Retinal pigment epithelial cell (primary cell): ENCODE results near the gene ANKRD18A.
A peak's percentile ranks its signal among the peaks of the same experiment; 100 is the strongest.

ENCODE experiments used
- DNase-seq: peaks from one replicate; pipeline ENCODE4 v3.0.0-alpha.2; 2010; ENCODE audit warnings: low read depth
- H3K4me3 ChIP-seq: 2 replicates; pipeline ENCODE4 v1.5.1; 2011; ENCODE audit warnings: mild to moderate bottlenecking, low read length, control low read depth, moderate library complexity
- CTCF ChIP-seq: conservative IDR thresholded peaks from 2 replicates; pipeline ENCODE4 v1.5.1; 2011; ENCODE audit warnings: low read depth, low read length, control low read depth, inconsistent platforms

ANKRD18A gene

DNA sequence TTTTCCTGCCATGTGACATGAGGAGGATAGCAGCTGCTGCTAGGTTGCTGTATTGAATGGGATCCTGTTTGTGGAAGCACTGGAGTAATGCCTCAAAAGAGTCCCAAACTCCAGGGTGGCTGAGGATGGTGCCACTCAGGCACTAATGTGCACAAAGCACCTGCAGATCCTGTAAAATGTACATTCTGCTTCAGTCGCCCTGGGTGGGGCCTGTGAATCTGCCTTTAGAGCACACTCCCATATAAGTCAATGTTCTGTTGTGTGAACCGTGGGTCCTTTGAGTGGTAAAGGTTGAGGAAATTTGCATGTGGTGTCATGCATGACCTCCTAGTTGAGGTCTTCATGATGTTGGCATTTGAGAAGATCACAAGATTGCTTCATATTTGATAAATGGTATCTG lies 31.6 kb upstream of the ANKRD18A start:
- no peak for TF ChIP-seq CTCF
- no peak overlapping the region for H3K4me3 ChIP-seq
- no peak for DNase-seq

- no peak for TF ChIP-seq CTCF
- no peak for DNase-seq
- H3K4me3 ChIP-seq: no peak overlapping the region
Observed at GRCh38 chr9:38651400-38652042, 31.1 kb upstream of the ANKRD18A start.

DNA sequence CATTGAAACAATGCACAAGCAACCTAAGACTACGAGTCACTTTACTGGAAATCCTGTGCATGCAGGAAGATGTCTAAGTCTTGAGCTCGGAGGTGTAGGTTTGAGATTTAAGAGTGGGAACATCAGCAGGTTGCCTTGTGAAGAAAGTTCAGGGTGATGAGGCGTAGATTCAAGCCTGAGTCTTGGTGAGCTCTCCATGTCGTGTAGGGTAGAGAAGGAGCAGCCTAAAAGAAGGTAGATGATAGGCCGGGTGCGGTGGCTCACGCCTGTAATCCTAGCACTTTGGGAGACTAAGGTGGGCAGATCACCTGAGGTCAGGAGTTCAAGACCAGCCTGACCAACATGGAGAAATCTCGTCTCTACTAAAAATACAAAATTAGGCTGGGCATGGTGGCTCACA lies 30.2 kb upstream of the ANKRD18A start:
- no peak overlapping the region for H3K4me3 ChIP-seq
- TF ChIP-seq CTCF: no peak
- DNase-seq: no peak

DNA sequence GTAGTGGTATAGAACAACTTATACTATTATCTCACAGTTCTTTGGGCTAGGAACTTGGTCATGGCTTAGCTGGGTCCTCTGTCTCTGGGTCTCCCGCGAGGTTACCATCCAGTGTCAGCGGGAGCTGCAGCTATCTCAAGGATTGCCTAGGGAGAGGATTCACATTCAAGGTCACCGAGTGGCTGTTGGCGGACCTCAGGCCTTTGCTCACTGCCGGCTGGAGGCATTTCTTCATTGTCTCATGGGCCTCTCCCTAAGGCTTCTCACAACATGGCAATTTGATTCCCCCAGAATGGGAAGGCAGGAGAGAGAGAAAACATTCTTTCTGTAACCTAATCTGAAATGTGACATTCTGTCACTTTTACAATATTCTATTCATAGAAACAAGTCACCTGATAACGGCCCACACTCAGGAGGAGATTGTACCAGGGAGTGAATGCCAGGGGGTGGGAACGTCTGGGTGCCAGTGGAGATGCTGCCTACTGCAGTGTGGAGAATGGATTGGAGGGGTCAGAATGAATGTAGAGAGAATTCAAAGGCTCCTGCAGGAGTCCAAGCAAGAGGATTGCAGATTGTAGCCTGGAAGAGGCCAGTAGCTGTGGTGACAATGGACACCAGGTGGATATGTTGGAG lies 29.5 kb upstream of the ANKRD18A start:
- H3K4me3 ChIP-seq: no peak overlapping the region
- DNase-seq: no peak
- no peak for TF ChIP-seq CTCF

- DNase-seq: no peak
- no peak overlapping the region for H3K4me3 ChIP-seq
- TF ChIP-seq CTCF: no peak
Observed at GRCh38 chr9:38644601-38645000, 24.2 kb upstream of the ANKRD18A start.

DNA sequence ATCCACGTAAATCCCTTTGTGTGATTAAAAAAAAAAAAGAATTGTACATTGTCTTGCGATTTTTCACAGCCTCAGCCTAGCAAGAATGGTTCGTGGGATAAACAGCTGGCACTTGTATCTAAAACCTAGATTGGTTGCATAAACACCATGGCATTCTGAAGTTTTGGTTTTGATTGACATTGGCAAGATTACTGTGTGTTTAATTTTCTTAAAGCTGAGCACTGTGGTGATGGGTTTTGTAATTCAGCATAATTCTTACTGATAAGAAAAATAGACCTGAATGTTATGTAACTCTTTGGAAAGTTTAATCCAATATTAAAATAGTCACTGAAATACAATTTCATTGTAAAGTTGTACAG lies 23.4 kb upstream of the ANKRD18A start:
- DNase-seq: peak; percentile 52
- TF ChIP-seq CTCF: no peak
- no peak overlapping the region for H3K4me3 ChIP-seq

DNA sequence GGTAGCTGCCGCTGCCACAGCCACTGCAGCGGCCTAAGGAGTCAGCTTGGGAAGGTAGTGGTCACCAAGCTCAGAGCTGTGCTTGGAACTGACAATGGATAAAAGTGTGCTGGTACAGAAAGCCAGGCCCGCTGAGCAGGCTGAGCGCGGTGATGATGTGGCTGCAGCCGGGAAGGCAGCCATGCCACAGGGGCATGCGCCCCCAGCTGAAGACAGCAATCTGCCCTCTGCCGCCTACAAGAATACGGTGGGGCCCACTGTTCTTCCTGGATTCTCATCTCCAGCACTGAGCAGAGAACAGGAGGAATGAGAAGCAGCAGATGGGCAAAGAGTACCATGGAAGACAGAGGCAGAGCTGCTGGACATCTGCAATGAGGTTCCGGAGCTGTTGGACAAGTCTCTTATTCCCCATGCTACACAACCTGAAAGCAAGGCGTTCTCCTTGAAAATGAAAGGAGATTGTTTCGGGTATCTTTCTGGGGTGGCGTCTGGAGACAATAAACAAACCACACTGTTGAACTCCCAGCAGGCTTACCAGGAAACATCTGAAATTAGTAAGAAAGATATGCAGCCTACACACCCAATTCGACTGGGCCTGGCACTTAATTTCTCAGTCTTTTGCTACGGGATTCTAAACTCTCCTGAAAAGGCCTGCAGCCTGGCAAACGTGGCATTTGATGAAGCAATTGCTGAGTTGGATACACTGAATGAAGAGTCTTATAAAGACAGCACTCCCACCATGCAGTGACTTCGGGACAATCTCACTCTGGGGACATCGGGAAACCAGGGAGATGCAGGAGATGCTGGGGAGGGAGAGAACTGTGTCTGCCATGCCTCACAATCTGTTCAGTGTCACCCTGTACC lies 22.8 kb upstream of the ANKRD18A start:
- H3K4me3 ChIP-seq: no peak overlapping the region

More for the DNA sequence above, 22.8 kb upstream of the ANKRD18A start:
- no peak for TF ChIP-seq CTCF
- DNase-seq: no peak
